Mesodermal cell (in vitro differentiated cells): Measurements from ENCODE around the gene S100A14.

Experiments used
- H3K27ac ChIP-seq: 2 replicates; pipeline ENCODE4 v1.7.0; 2013; ENCODE audit warnings: mild to moderate bottlenecking, low read depth, low read length, moderate library complexity; ENCODE audit not compliant: severe bottlenecking
- H3K36me3 ChIP-seq: 2 replicates; pipeline ENCODE4 v1.7.1; 2013; ENCODE audit warnings: mild to moderate bottlenecking, low read length, moderate library complexity; ENCODE audit not compliant: control insufficient read depth, insufficient read depth
- H3K4me1 ChIP-seq: one replicate; pipeline ENCODE4 v1.7.1; 2013; ENCODE audit warnings: mild to moderate bottlenecking, low read length; ENCODE audit not compliant: insufficient read depth, control insufficient read depth, poor library complexity, severe bottlenecking
- H3K4me3 ChIP-seq: 2 replicates; pipeline ENCODE4 v1.7.0; 2013; ENCODE audit warnings: low read length, control low read depth, mild to moderate bottlenecking; ENCODE audit not compliant: insufficient read depth, poor library complexity, severe bottlenecking; ENCODE audit errors: extremely low read depth
- H3K9me3 ChIP-seq: 2 replicates; pipeline ENCODE4 v1.7.1; 2013; ENCODE audit warnings: mild to moderate bottlenecking, low read length, moderate library complexity; ENCODE audit not compliant: control insufficient read depth
- WGBS, 2 experiments: methylation state at CpG; one replicate each; pipeline ENCODE4 v1.1.5; 2013; ENCODE audit warnings: missing lambda C conversion rate in 2 of 2; ENCODE audit not compliant: insufficient coverage in 2 of 2; 5-methylcytosine and 5-hydroxymethylcytosine counted together

The S100A14 gene

DNA sequence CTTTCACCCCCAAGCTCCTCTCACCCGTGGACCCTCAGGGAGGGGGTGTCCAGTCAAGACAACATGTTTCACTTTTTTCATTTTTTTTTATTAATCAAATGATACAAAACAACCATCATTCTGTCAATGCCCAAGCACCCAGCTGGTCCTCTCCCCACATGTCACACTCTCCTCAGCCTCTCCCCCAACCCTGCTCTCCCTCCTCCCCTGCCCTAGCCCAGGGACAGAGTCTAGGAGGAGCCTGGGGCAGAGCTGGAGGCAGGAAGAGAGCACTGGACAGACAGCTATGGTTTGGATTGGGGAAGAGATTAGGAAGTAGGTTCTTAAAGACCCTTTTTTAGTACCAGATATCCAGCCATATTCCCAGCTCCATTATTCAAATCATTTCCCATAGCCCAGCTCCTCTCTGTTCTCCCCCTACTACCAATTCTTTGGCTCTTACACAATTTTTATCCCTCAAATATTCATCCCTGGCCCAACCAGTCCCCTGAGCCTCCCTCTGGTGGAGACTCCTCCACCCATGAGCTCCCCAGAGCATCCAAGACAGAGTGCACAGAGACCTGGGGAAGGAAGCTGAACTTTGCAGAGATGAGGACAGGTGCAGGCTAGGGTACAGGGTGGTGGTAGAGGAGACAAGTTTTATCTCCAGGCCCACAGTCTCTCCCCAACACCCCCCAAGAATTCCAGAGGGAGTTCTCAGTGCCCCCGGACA, 1.8 kb downstream of the S100A14 start:
- Histone ChIP-seq H3K27ac (no peak overlapping the region), H3K4me3 (no peak overlapping the region), H3K9me3 (no peaks in the 10 kb centered on the region), H3K4me1 (peaks cover 28% of the 10 kb centered on the region), H3K36me3 (peaks cover 13% of the 10 kb centered on the region)
- 91 to 92% methylated on average over 1 to 2 of the region's 2 CpGs for WGBS, 2 experiments

DNA sequence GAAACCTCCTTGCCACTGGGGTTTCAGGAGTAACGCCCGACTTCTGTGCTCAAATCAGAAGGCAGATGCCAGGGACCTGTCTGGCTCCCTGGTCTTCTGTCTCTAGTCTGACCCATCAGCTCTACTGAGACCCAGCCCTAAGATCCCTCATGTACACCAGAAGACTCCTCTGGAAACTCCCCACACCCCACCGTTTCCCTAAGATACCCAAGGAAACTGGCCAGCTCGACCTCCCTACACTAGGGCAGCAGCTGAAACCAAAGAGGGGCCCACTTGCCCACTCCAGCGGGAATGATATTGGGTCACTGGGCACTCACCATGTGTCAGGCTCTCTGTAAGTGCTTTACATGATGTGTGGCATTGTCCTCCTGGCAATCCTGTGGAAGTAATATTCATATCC, 2.7 kb downstream of the S100A14 start:
- WGBS, 2 experiments = 80 to 87% methylated on average over 5 of the region's 5 CpGs
- peaks cover 36% of the 10 kb centered on the region for H3K4me1 ChIP-seq
- peaks cover 3% of the 10 kb centered on the region for H3K36me3 ChIP-seq
- no peak overlapping the region for H3K4me3 ChIP-seq
- no peak overlapping the region for H3K27ac ChIP-seq
- no peaks in the 10 kb centered on the region for H3K9me3 ChIP-seq

DNA sequence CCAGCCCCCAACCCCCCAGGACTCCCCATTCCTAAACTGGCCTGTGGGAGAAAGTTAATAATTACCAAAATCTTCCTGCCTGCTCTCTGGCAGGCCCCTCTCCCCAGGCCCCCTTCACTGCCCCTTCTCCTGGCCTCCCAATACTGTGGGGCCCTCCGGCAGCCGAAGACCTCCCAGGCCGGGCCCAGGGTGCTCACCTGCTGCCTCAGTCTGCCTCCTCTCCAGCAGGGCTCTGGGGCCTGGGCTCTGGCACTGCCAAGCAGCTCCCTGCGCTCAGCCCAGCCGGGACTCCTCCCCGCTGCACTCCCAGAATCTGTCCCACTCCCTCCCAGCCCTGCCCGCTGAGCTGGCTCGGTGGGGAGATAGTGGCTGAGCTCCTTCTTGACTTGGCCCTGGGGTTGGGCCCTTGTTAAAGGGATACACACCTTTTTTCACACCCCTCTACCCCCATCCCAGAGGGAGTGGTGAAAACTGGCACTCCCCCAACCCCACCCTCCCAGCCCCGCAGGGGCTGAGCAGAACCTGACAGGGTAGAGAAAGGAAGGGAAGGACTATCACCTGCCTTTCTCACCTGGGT, 3.3 kb downstream of the S100A14 start, which contains the start of gene S100A16:
TSS of gene S100A16 (minus strand) at position 383 of the 577 bp plus-strand sequence. CDS start 4,986 bp downstream, outside the sequence.
- H3K4me3 ChIP-seq = peak within 1 kb of the TSS; percentile 36
- WGBS, 2 experiments = 0 to 73% methylated on average over 1 to 4 of the region's 9 CpGs
- no peak within 1 kb of the TSS for H3K27ac ChIP-seq
- no peaks in the 10 kb centered on the region for H3K9me3 ChIP-seq
- peaks cover 41% of the 10 kb centered on the region for H3K4me1 ChIP-seq
- H3K36me3 ChIP-seq = no peaks in the 10 kb centered on the region

DNA sequence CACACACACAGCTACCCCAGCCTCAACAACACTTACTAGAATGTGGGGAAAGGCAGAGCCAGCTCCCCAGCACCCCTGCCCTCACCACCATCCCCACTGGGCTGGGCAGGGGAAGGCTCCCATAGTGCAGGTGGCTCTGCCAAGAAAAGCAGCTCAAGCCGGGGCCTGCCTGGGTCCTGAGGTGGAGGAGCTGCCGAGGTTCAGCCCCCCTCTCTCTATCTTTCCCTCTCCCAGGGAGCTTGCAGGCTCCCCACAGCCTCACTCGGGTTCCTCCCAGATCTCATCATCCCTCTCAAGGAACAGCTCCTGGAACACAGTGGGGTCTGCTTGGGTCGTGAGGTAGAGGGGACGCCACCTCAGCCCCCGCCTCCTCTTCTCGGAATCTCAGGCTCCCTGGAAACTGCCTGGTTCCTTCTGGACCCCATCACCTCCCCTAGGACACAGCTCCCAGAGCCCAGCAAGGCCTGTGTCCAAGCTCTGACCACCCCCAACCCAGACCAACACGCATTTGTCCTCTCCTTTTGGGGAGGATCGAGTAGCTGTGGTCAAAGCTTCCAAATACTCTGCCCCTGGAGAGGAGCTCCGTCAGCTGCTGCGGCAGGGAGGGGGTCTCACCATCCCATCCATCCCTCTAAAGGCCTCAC, 3.9 kb downstream of the S100A14 start:
- WGBS, 2 experiments = 61 to 64% methylated on average over 4 to 6 of the region's 11 CpGs
- H3K36me3 ChIP-seq = peaks cover 5% of the 10 kb centered on the region
- peak overlapping the region; percentile 36 for H3K4me3 ChIP-seq
- H3K27ac ChIP-seq = no peak overlapping the region
- H3K9me3 ChIP-seq = no peaks in the 10 kb centered on the region
- peaks cover 47% of the 10 kb centered on the region for H3K4me1 ChIP-seq

DNA sequence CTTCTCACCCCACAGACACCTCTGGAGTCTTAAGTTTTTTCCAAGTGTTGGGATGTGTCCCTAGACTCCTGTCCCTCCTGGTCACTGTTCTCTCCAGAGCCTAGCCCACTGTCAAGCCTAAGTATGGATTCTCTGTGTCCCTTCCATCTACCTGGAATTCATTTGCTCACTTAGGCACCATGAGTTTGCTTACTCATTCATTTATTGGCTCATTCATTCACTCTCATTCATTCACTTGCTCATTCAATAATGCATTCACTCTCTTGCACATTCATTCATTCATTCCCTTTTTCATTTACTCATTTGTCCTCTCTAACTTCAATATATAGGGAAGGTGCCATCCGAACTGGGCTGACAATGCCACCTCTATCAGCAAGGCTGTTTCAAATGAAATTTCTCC, 4.8 kb downstream of the S100A14 start:
- Histone ChIP-seq H3K9me3 (no peaks in the 10 kb centered on the region), H3K4me3 (peak overlapping the region; percentile 36), H3K4me1 (peaks cover 56% of the 10 kb centered on the region), H3K27ac (no peak overlapping the region), H3K36me3 (peaks cover 14% of the 10 kb centered on the region)
- WGBS, 2 experiments = 100% methylated on average over 1 of the region's 1 CpG; no CpG with 5 or more reads in 1 of the 2 experiments

DNA sequence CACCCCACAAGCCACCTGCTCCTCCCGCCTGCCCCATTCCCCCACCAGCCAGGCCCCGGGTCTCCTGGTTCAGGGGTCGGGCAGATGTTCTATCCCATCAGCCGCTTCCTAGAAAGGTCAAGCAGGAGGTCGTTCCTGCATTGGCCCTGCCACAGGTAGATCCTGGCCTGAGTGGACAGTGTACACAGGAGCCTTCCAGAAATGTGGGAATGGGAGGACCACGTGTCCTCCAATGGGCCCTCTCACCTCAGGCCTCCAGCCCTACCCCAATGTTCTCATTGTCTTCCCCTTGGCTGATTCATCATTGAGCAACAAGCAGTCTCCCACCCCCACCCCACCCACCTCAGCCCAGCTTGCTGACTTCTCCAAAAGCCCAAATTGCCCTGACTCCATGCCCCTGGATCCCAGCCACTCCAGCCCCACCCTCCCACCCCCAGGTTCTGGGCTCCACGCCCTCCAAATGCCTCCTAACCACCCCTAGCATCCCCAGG, 5.3 kb downstream of the S100A14 start:
- Histone ChIP-seq H3K4me1 (peaks cover 56% of the 10 kb centered on the region), H3K36me3 (peaks cover 16% of the 10 kb centered on the region), H3K9me3 (no peaks in the 10 kb centered on the region), H3K4me3 (no peak overlapping the region), H3K27ac (no peak overlapping the region)
- WGBS, 2 experiments = 91 to 100% methylated on average over 2 to 4 of the region's 7 CpGs

DNA sequence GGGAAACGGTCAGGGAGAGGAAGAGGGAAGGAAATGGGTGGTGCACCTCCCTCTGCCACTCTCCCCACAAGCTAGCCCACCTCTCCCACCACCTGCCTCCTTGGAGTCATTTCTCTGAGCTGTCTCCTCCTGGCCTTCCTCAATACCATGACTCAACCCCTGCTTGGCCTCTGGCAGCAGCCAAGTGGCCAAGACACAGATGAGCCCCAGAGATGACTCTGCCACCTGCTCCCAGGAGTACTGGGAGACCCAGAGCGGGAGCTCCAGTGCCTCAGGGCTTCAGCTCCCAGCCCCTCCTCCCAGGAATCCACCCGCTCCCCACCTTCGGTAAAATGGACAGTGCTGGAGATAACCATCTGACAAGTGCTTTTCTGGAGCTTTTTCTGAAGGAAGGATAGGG, 5.8 kb downstream of the S100A14 start:
- WGBS, 2 experiments = 40 to 61% methylated on average over 2 to 3 of the region's 4 CpGs
- H3K4me3 ChIP-seq = no peak overlapping the region
- peak overlapping the region; percentile 96 for H3K27ac ChIP-seq

DNA sequence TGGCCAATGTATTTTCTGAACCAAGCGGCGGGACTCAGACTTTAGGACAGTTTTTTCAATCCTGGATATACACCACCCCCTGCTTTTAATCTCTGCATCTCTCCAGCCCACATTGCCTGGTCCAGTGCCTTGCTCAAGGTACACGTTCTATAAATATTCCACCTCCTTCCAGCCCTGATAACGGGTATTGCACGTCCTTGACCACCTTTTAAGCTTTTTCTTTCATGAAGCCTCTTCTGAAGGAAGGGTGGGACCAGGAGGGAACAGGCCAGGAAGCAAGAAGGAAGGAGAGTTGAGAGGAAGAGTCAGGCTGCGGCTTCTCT, 6.6 kb downstream of the S100A14 start:
- Histone ChIP-seq H3K27ac (peak overlapping the region; percentile 96), H3K9me3 (no peaks in the 10 kb centered on the region), H3K4me1 (peaks cover 56% of the 10 kb centered on the region), H3K36me3 (peaks cover 21% of the 10 kb centered on the region), H3K4me3 (no peak overlapping the region)
- 76 to 82% methylated on average over 4 of the region's 6 CpGs for WGBS, 2 experiments

More for the DNA sequence above, 5.8 kb downstream of the S100A14 start:
- Histone ChIP-seq H3K9me3 (no peaks in the 10 kb centered on the region), H3K36me3 (peaks cover 21% of the 10 kb centered on the region), H3K4me1 (peaks cover 56% of the 10 kb centered on the region)

DNA sequence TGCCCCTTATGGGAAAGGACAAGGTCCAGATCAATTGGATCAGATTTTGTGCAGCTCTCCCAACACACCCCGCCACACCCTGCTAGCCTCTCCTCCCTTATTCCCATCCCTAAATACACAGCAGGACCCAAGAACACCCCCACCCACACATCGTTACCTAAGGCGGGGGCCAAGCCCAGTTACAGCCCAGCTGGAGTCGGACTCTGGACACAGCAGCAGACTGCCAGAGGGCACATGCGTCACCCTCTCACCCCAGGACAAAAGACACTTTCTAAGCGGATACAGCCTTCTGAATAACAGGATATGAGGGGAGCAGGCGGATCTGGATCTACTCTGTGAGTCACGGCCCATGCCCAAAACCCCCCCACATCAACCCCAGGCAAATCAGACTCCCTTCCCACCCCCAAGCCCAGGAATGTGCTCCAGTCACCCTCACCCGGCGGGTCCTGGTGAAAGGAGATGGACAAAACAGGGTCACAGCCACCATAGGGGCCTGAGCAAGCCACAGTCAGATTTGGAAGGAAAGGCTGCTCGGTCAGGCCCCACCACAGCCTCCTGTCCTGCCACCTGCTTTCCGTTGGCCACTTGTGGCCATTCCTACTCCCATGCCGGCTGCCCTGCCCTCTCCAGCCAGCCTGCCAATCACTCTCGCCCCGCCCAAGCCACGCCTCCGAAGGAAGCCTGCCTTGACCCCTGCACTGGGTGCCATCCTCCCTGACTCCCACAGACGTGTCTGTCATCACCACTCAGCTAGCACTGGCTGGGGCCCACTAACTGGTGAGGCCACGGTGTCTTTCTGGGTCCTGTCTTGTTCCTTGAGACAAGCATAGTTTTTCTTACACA, 7.2 kb downstream of the S100A14 start:
- H3K27ac ChIP-seq = peak overlapping the region; percentile 96
- peaks cover 56% of the 10 kb centered on the region for H3K4me1 ChIP-seq
- peak overlapping the region; percentile 42 for H3K4me3 ChIP-seq
- 17 to 18% methylated on average over 9 to 14 of the region's 19 CpGs for WGBS, 2 experiments
- peaks cover 21% of the 10 kb centered on the region for H3K36me3 ChIP-seq
- no peaks in the 10 kb centered on the region for H3K9me3 ChIP-seq

DNA sequence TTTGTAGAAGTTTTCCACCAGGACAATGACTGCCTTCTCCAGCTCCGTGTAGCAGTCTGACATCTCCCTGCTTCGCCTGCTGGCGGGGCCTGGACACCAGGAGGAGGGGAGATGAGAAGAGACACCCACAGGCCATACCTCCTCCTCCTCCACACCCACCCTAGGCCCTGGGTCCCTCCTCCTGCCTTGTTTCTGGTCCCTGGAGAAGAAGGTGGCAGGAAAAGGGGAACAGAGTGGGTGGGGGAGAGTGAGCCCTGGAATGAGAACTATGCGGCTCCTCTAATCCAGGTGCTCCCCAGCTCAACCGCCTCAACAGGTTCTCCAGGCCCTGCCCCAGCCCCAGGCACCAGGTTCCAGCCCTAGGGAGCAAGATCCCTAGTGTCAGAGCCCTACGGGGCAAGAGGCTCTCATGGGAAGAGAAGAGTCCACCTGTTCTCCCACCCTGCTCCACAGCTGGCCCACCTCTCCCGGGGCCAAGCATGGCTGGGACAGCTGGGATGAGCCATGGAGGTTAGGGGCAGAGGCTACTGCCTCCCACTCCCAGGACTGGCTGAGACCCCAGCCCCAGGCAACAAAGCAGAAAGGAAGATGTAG, 7.9 kb downstream of the S100A14 start:
- peak overlapping the region; percentile 42 for H3K4me3 ChIP-seq
- peaks cover 56% of the 10 kb centered on the region for H3K4me1 ChIP-seq
- H3K36me3 ChIP-seq = peaks cover 21% of the 10 kb centered on the region
- peak overlapping the region; percentile 96 for H3K27ac ChIP-seq
- no peaks in the 10 kb centered on the region for H3K9me3 ChIP-seq
- WGBS, 2 experiments = 83 to 100% methylated on average over 1 to 2 of the region's 7 CpGs
